Right kidney (tissue), 1 donor: ENCODE measurements around the gene ESR1.

Experiments
- DNase-seq: peaks from one replicate; pipeline ENCODE4 v3.0.0-alpha.2; 2016

Gene ESR1

GRCh38 chr6:152098683-152099082 lies 291.2 kb downstream of the ESR1 start:
- no peak for DNase-seq

GRCh38 chr6:152099446-152100182 lies 292.1 kb downstream of the ESR1 start:
- DNase-seq: no peak

- DNase-seq: no peak
Observed at GRCh38 chr6:152100183-152100618, 292.7 kb downstream of the ESR1 start.

GRCh38 chr6:152107973-152108372 lies 300.5 kb downstream of the ESR1 start:
- DNase-seq: no peak

GRCh38 chr6:152110886-152111820 lies 303.7 kb downstream of the ESR1 start:
- DNase-seq: no peak

- no peak for DNase-seq
Observed at GRCh38 chr6:152112491-152113261, 305.2 kb downstream of the ESR1 start.

GRCh38 chr6:152117156-152118133 lies 310.0 kb downstream of the ESR1 start:
- no peak for DNase-seq

GRCh38 chr6:152118224-152118623 lies 310.7 kb downstream of the ESR1 start:
- DNase-seq: no peak

GRCh38 chr6:152118678-152119077 lies 311.2 kb downstream of the ESR1 start:
- DNase-seq: no peak

GRCh38 chr6:152119831-152120230 lies 312.3 kb downstream of the ESR1 start:
- DNase-seq: no peak

- DNase-seq: no peak
Observed at GRCh38 chr6:152121910-152122309, 314.4 kb downstream of the ESR1 start.

- DNase-seq: no peak
Observed at GRCh38 chr6:152122434-152122833, 315.0 kb downstream of the ESR1 start.

- DNase-seq: no peak
Observed at GRCh38 chr6:152123076-152123475, 315.6 kb downstream of the ESR1 start.

- no peak for DNase-seq
Observed at GRCh38 chr6:152124429-152125074, 317.1 kb downstream of the ESR1 start.

GRCh38 chr6:152127432-152128165 lies 320.1 kb downstream of the ESR1 start:
- no peak for DNase-seq

- DNase-seq: peak; percentile 14
Observed at GRCh38 chr6:152129691-152130151, 322.2 kb downstream of the ESR1 start.

- no peak for DNase-seq
Observed at GRCh38 chr6:152130441-152130840, 323.0 kb downstream of the ESR1 start.

- no peak for DNase-seq
Observed at GRCh38 chr6:152135755-152136448, 328.4 kb downstream of the ESR1 start.

- DNase-seq: no peak
Observed at GRCh38 chr6:152136449-152136825, 329.0 kb downstream of the ESR1 start.
